HEK293 (cell line): ENCODE data around the gene C1QTNF1.

Experiments
- CTCF ChIA-PET: fragments of 350-600 bp; formaldehyde crosslinking; extraction: SDS; loops from one replicate; lab custom pipeline; 2021; ENCODE audit warnings: antibody characterized with exemption; lab: Yijun Ruan, JAX
- POLR2A ChIA-PET: fragments of 300-600 bp; formaldehyde crosslinking; extraction: SDS; loops from one replicate; lab custom pipeline; 2020; ENCODE audit warnings: antibody characterized with exemption, inconsistent platforms; lab: Yijun Ruan, JAX
- H3K27ac ChIP-seq: fragments of 200-500 bp; sonication (Bioruptor generic); 2 replicates; pipeline ENCODE4 v1.5.1; 2014; ENCODE audit warnings: low read depth, low read length, control low read depth, inconsistent platforms; ENCODE audit errors: extremely low read depth
- H3K36me3 ChIP-seq, 2 experiments: fragments of 200-500 bp in 1 of 2; sonication (Bioruptor generic) in 1 of 2; 1 replicate in 1 of 2; 2 replicates in 1 of 2; pipeline ENCODE4 v1.5.1; 2014 to 2017; ENCODE audit warnings: inconsistent platforms in 2 of 2, low read length in 2 of 2; ENCODE audit not compliant: control insufficient read depth in 2 of 2, insufficient read depth in 1 of 2
- H3K4me1 ChIP-seq: fragments of 200-500 bp; sonication (Bioruptor generic); 2 replicates; pipeline ENCODE4 v1.5.1; 2014; ENCODE audit warnings: mild to moderate bottlenecking, low read length, inconsistent platforms; ENCODE audit not compliant: control insufficient read depth, insufficient read depth
- H3K4me3 ChIP-seq: 2 replicates; pipeline ENCODE4 v1.5.1; 2011; ENCODE audit warnings: low read depth, mild to moderate bottlenecking, control low read depth, low read length, moderate library complexity
- H3K9me3 ChIP-seq: fragments of 200-500 bp; sonication (Bioruptor generic); 2 replicates; pipeline ENCODE4 v1.5.1; 2014; ENCODE audit warnings: low read depth, low read length, inconsistent platforms; ENCODE audit not compliant: control insufficient read depth, insufficient read depth
- GLIS1 ChIP-seq: fragments of 450-650 bp; formaldehyde crosslinking; IDR thresholded peaks from 2 replicates; pipeline ENCODE4 v1.5.1; 2016; ENCODE audit warnings: missing biosample characterization, missing genetic modification characterization
- PATZ1 ChIP-seq: fragments of 450-650 bp; formaldehyde crosslinking; IDR thresholded peaks from 2 replicates; pipeline ENCODE4 v1.5.1; 2016; ENCODE audit warnings: missing biosample characterization, missing genetic modification characterization
- SP2 ChIP-seq: fragments of 450-650 bp; formaldehyde crosslinking; IDR thresholded peaks from 2 replicates; pipeline ENCODE4 v1.5.1; 2016; ENCODE audit warnings: missing biosample characterization, missing genetic modification characterization
- SP3 ChIP-seq: fragments of 450-650 bp; formaldehyde crosslinking; IDR thresholded peaks from 2 replicates; pipeline ENCODE4 v1.5.1; 2016; ENCODE audit warnings: missing biosample characterization, missing genetic modification characterization
- SP7 ChIP-seq: fragments of 450-650 bp; formaldehyde crosslinking; IDR thresholded peaks from 2 replicates; pipeline ENCODE4 v1.5.1; 2016; ENCODE audit warnings: missing biosample characterization, missing genetic modification characterization
- ZBTB17 ChIP-seq: fragments of 450-650 bp; formaldehyde crosslinking; IDR thresholded peaks from 2 replicates; pipeline ENCODE4 v1.5.1; 2016; ENCODE audit warnings: missing biosample characterization, missing genetic modification characterization
- ZBTB8A ChIP-seq: fragments of 450-650 bp; formaldehyde crosslinking; IDR thresholded peaks from 2 replicates; pipeline ENCODE4 v1.5.1; 2016; ENCODE audit warnings: missing biosample characterization, missing genetic modification characterization
- ZFP69B ChIP-seq: fragments of 450-650 bp; formaldehyde crosslinking; IDR thresholded peaks from 2 replicates; pipeline ENCODE4 v1.5.1; 2016; ENCODE audit warnings: missing biosample characterization, missing genetic modification characterization
- ZNF423 ChIP-seq: fragments of 450-650 bp; formaldehyde crosslinking; IDR thresholded peaks from 2 replicates; pipeline ENCODE4 v1.5.1; 2016; ENCODE audit warnings: missing biosample characterization, missing genetic modification characterization
- ZNF426 ChIP-seq: fragments of 450-650 bp; formaldehyde crosslinking; IDR thresholded peaks from 2 replicates; pipeline ENCODE4 v1.5.1; 2017; ENCODE audit warnings: missing biosample characterization, missing genetic modification characterization, mild to moderate bottlenecking, inconsistent platforms, moderate library complexity
- ZNF449 ChIP-seq: fragments of 450-650 bp; formaldehyde crosslinking; IDR thresholded peaks from 2 replicates; pipeline ENCODE4 v1.5.1; 2017; ENCODE audit warnings: missing biosample characterization, mild to moderate bottlenecking, missing genetic modification characterization, moderate library complexity
- ZNF530 ChIP-seq: fragments of 450-650 bp; formaldehyde crosslinking; IDR thresholded peaks from 2 replicates; pipeline ENCODE4 v1.5.1; 2016; ENCODE audit warnings: low read depth, missing biosample characterization, missing genetic modification characterization
- ZNF558 ChIP-seq: fragments of 450-650 bp; formaldehyde crosslinking; IDR thresholded peaks from 2 replicates; pipeline ENCODE4 v1.5.1; 2016; ENCODE audit warnings: missing biosample characterization, missing genetic modification characterization
- ZNF585B ChIP-seq: fragments of 450-650 bp; formaldehyde crosslinking; IDR thresholded peaks from 2 replicates; pipeline ENCODE4 v1.5.1; 2016; ENCODE audit warnings: missing biosample characterization, missing genetic modification characterization
- ZNF596 ChIP-seq: fragments of 450-650 bp; IDR thresholded peaks from 2 replicates; pipeline ENCODE4 v1.5.0; 2018; ENCODE audit warnings: missing biosample characterization, mild to moderate bottlenecking, missing genetic modification characterization, moderate library complexity
- ZNF629 ChIP-seq: fragments of 450-650 bp; formaldehyde crosslinking; IDR thresholded peaks from 2 replicates; pipeline ENCODE4 v1.5.1; 2017; ENCODE audit warnings: missing biosample characterization, missing genetic modification characterization
- ZSCAN30 ChIP-seq: fragments of 450-650 bp; IDR thresholded peaks from 2 replicates; pipeline ENCODE4 v1.5.1; 2018; ENCODE audit warnings: missing biosample characterization, mild to moderate bottlenecking, missing genetic modification characterization, moderate library complexity
- TF ChIP-seq, protein P1 (sequence below): fragments of 450-650 bp; formaldehyde crosslinking; IDR thresholded peaks from 2 replicates; pipeline ENCODE4 v1.5.1; 2016; ENCODE audit warnings: missing biosample characterization, missing genetic modification characterization
- TF ChIP-seq, protein P2 (sequence below): fragments of 450-650 bp; formaldehyde crosslinking; IDR thresholded peaks from 2 replicates; pipeline ENCODE4 v1.5.1; 2016; ENCODE audit warnings: missing biosample characterization, missing genetic modification characterization
- TF ChIP-seq, protein P3 (sequence below): fragments of 450-650 bp; formaldehyde crosslinking; IDR thresholded peaks from 2 replicates; pipeline ENCODE4 v1.5.1; 2016; ENCODE audit warnings: missing biosample characterization, missing genetic modification characterization
- TF ChIP-seq, protein P4 (sequence below): fragments of 450-650 bp; formaldehyde crosslinking; IDR thresholded peaks from 2 replicates; pipeline ENCODE4 v1.5.1; 2016; ENCODE audit warnings: missing biosample characterization, missing genetic modification characterization
- TF ChIP-seq, protein P5 (sequence below): fragments of 450-650 bp; formaldehyde crosslinking; IDR thresholded peaks from 2 replicates; pipeline ENCODE4 v1.5.1; 2016; ENCODE audit warnings: missing biosample characterization, missing genetic modification characterization

Gene C1QTNF1

GRCh38 chr17:79008666-79009387 lies 15.1 kb upstream of the C1QTNF1 start (continued):
- TF ChIP-seq ZNF558 (no peak), ZNF426 (tag by site-specific recombination) (no peak), ZNF530 (no peak), ZNF596 (tag by site-specific recombination) (no peak), ZNF585B (tag by site-specific recombination) (no peak)
- TF ChIP-seq, protein P1, sequence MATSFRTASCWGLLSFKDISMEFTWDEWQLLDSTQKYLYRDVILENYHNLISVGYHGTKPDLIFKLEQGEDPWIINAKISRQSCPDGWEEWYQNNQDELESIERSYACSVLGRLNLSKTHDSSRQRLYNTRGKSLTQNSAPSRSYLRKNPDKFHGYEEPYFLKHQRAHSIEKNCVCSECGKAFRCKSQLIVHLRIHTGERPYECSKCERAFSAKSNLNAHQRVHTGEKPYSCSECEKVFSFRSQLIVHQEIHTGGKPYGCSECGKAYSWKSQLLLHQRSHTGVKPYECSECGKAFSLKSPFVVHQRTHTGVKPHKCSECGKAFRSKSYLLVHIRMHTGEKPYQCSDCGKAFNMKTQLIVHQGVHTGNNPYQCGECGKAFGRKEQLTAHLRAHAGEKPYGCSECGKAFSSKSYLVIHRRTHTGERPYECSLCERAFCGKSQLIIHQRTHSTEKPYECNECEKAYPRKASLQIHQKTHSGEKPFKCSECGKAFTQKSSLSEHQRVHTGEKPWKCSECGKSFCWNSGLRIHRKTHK (tag by site-specific recombination): no peak
- TF ChIP-seq, protein P2, sequence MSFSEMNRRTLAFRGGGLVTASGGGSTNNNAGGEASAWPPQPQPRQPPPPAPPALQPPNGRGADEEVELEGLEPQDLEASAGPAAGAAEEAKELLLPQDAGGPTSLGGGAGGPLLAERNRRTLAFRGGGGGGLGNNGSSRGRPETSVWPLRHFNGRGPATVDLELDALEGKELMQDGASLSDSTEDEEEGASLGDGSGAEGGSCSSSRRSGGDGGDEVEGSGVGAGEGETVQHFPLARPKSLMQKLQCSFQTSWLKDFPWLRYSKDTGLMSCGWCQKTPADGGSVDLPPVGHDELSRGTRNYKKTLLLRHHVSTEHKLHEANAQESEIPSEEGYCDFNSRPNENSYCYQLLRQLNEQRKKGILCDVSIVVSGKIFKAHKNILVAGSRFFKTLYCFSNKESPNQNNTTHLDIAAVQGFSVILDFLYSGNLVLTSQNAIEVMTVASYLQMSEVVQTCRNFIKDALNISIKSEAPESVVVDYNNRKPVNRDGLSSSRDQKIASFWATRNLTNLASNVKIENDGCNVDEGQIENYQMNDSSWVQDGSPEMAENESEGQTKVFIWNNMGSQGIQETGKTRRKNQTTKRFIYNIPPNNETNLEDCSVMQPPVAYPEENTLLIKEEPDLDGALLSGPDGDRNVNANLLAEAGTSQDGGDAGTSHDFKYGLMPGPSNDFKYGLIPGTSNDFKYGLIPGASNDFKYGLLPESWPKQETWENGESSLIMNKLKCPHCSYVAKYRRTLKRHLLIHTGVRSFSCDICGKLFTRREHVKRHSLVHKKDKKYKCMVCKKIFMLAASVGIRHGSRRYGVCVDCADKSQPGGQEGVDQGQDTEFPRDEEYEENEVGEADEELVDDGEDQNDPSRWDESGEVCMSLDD (tag by site-specific recombination): no peak

- H3K36me3 ChIP-seq: peaks cover 0 to 23% of the 10 kb centered on the region in 2 experiments; a peak in 1 of 3 replicates
- POLR2A ChIA-PET: interaction anchor here (0.5 to 1.0 kb wide), 15 partner anchors 11 to 695 kb away, joined by 3 to 19 read pairs (median 4); partner anchors contain the start of genes LGALS3BP and USP36
- no peaks in the 10 kb centered on the region for H3K9me3 ChIP-seq
- CTCF ChIA-PET: interaction anchor here (0.7 to 1.0 kb wide), 2 partner anchors 23 to 177 kb away, joined by 3 to 4 read pairs; no protein-coding TSS in a partner anchor
- peaks cover 17% of the 10 kb centered on the region for H3K4me1 ChIP-seq
- H3K4me3 ChIP-seq: peak within 1 kb of the TSS; percentile 93
- peak within 1 kb of the TSS; percentile 72 for H3K27ac ChIP-seq
- TF ChIP-seq, protein P3, sequence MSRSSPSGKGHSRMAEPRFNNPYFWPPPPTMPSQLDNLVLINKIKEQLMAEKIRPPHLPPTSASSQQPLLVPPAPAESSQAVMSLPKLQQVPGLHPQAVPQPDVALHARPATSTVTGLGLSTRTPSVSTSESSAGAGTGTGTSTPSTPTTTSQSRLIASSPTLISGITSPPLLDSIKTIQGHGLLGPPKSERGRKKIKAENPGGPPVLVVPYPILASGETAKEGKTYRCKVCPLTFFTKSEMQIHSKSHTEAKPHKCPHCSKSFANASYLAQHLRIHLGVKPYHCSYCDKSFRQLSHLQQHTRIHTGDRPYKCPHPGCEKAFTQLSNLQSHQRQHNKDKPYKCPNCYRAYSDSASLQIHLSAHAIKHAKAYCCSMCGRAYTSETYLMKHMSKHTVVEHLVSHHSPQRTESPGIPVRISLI: peak; percentile 100
- peak; percentile 75 for TF ChIP-seq SP3 (tag by site-specific recombination)
- 0 out of 2 replicates have a peak, but pooled peaks have one; percentile 13 for TF ChIP-seq ZNF629 (tag by site-specific recombination)
- TF ChIP-seq GLIS1: 0 out of 2 replicates have a peak, but pooled peaks have one; percentile 6
- 0 out of 2 replicates have a peak, but pooled peaks have one; percentile 8 for TF ChIP-seq ZBTB17 (tag by site-specific recombination)
- TF ChIP-seq ZNF449 (tag by site-specific recombination): peak; percentile 94
- TF ChIP-seq ZSCAN30 (tag by site-specific recombination): no peak
- TF ChIP-seq SP2: peak; percentile 64
- peak; percentile 49; the same call in 1 of the 2 replicates for TF ChIP-seq PATZ1 (tag by site-specific recombination)
- TF ChIP-seq, protein P4, sequence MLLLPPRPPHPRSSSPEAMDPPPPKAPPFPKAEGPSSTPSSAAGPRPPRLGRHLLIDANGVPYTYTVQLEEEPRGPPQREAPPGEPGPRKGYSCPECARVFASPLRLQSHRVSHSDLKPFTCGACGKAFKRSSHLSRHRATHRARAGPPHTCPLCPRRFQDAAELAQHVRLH (tag by site-specific recombination): 0 out of 2 replicates have a peak, but pooled peaks have one; percentile 16
- TF ChIP-seq, protein P5, sequence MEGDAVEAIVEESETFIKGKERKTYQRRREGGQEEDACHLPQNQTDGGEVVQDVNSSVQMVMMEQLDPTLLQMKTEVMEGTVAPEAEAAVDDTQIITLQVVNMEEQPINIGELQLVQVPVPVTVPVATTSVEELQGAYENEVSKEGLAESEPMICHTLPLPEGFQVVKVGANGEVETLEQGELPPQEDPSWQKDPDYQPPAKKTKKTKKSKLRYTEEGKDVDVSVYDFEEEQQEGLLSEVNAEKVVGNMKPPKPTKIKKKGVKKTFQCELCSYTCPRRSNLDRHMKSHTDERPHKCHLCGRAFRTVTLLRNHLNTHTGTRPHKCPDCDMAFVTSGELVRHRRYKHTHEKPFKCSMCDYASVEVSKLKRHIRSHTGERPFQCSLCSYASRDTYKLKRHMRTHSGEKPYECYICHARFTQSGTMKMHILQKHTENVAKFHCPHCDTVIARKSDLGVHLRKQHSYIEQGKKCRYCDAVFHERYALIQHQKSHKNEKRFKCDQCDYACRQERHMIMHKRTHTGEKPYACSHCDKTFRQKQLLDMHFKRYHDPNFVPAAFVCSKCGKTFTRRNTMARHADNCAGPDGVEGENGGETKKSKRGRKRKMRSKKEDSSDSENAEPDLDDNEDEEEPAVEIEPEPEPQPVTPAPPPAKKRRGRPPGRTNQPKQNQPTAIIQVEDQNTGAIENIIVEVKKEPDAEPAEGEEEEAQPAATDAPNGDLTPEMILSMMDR (tag by site-specific recombination): no peak
- TF ChIP-seq SP7 (tag by site-specific recombination): 0 out of 2 replicates have a peak, but pooled peaks have one; percentile 16
- peak; percentile 68; the same call in 1 of the 2 replicates for TF ChIP-seq ZFP69B (tag by site-specific recombination)
- no peak for TF ChIP-seq ZNF423
- TF ChIP-seq ZBTB8A (tag by site-specific recombination): peak; percentile 61
Measured at GRCh38 chr17:79009397-79010303, 14.3 kb upstream of the C1QTNF1 start, which contains the start of gene CANT1. CANT1 (minus strand) TSS chr17:79009764; CDS start chr17:78997622, 12,142 bp downstream.
